Neural progenitor cell (in vitro differentiated cells): ENCODE results near the gene CACNA1C. TPM values are rescaled to one million over a fixed set of nuclear protein-coding genes. Genes with fewer than 3 reads are reported as not detected.

Source experiments
- DNase-seq: peaks from one replicate; pipeline ENCODE4 v3.0.0-alpha.2; 2016; ENCODE audit warnings: low spot score
- H2AFZ ChIP-seq: fragments of 200-600 bp; sonication (generic); replicated peaks from 2 replicates; pipeline ENCODE4 v1.6.1; 2016; ENCODE audit warnings: antibody characterized with exemption
- H3F3A ChIP-seq: fragments of 200-600 bp; sonication (generic); 2 replicates; pipeline ENCODE4 v1.6.1; 2016; ENCODE audit warnings: antibody characterized with exemption, low read depth
- H3K27ac ChIP-seq: fragments of 200-600 bp; sonication (generic); 2 replicates; pipeline ENCODE4 v1.5.1; 2016; ENCODE audit warnings: mild to moderate bottlenecking
- H3K27me3 ChIP-seq: fragments of 200-600 bp; sonication (generic); 2 replicates; pipeline ENCODE4 v1.6.1; 2016; ENCODE audit warnings: mild to moderate bottlenecking, moderate library complexity
- H3K36me3 ChIP-seq: fragments of 200-600 bp; sonication (generic); 2 replicates; pipeline ENCODE4 v1.5.1; 2016
- H3K4me1 ChIP-seq: fragments of 200-600 bp; sonication (generic); 2 replicates; pipeline ENCODE4 v1.6.1; 2016; ENCODE audit warnings: mixed run types
- H3K4me2 ChIP-seq: fragments of 200-600 bp; sonication (generic); 2 replicates; pipeline ENCODE4 v1.6.1; 2016
- H3K4me3 ChIP-seq: fragments of 200-600 bp; sonication (generic); 2 replicates; pipeline ENCODE4 v1.5.1; 2016
- H3K79me2 ChIP-seq: fragments of 200-600 bp; sonication (generic); 2 replicates; pipeline ENCODE4 v1.6.1; 2016; ENCODE audit warnings: low read depth
- H3K9ac ChIP-seq: fragments of 200-600 bp; sonication (generic); 2 replicates; pipeline ENCODE4 v1.6.1; 2016
- H3K9me3 ChIP-seq: fragments of 200-600 bp; sonication (generic); 2 replicates; pipeline ENCODE4 v1.5.1; 2016; ENCODE audit warnings: low read depth
- H4K20me1 ChIP-seq: fragments of 200-600 bp; sonication (generic); 2 replicates; pipeline ENCODE4 v1.6.1; 2016; ENCODE audit warnings: low read depth
- H3K27ac Mint-ChIP-seq: 3 replicates; pipeline ENCODE4 v1.8.0; 2021; ENCODE audit warnings: mixed read lengths
- H3K27me3 Mint-ChIP-seq: 2 replicates; pipeline ENCODE4 v1.8.0; 2022; ENCODE audit warnings: low read depth, mild to moderate bottlenecking, inconsistent platforms, moderate library complexity, mixed read lengths; ENCODE audit not compliant: insufficient read depth
- H3K36me3 Mint-ChIP-seq: 3 replicates; pipeline ENCODE4 v1.8.0; 2021; ENCODE audit warnings: mixed read lengths
- H3K4me1 Mint-ChIP-seq: 3 replicates; pipeline ENCODE4 v1.8.0; 2021; ENCODE audit warnings: mixed read lengths
- H3K4me3 Mint-ChIP-seq: 3 replicates; pipeline ENCODE4 v1.8.0; 2021; ENCODE audit warnings: mild to moderate bottlenecking, moderate library complexity, mixed read lengths
- H3K9me3 Mint-ChIP-seq: 3 replicates; pipeline ENCODE4 v1.8.0; 2020; ENCODE audit warnings: mixed read lengths
- EZH2 ChIP-seq: fragments of 200-600 bp; sonication (generic); IDR thresholded peaks from 2 replicates; pipeline ENCODE4 v1.6.1; 2017; ENCODE audit warnings: antibody characterized with exemption, mild to moderate bottlenecking, moderate library complexity
- EZH2phosphoT487 ChIP-seq: fragments of 200-600 bp; sonication (generic); IDR thresholded peaks from 2 replicates; pipeline ENCODE4 v1.6.1; 2017; ENCODE audit warnings: antibody characterized with exemption
- total RNA-seq: library from RNA; depleted of rRNA; stranded (reverse); fragments of >200 nt; gene quantifications from 2 replicates; pipeline ENCODE4 v1.2.3, GENCODE V29; 2015; ENCODE audit warnings: low replicate concordance
- TF ChIP-seq, protein P1 (sequence below): fragments of 200-600 bp; sonication (generic); IDR thresholded peaks from 2 replicates; pipeline ENCODE4 v1.5.1; 2017; ENCODE audit warnings: antibody characterized with exemption, mild to moderate bottlenecking

Gene CACNA1C
- total RNA-seq, 1 donor from 2014 or later, result 2.7 TPM

DNA sequence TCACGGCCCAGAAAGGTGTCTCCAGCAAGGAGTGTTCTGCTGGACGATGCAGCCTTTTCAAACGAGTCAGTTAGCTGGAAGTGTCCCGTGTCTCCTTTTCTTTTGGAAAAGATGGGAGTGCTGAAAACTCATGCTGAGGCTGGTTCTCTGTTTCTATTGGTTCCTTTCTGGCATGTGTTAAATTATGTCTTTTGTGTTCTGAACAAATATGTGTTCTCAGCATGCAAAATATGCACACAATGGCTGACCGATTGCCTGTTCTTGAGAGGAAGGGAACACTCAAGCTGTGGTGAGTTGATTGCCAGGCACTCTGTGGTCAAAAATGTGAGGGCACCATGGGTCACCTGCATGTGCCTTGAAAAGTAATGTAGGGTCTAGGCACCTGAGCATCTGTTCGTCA is 181.3 kb downstream of the CACNA1C start:
- H2AFZ ChIP-seq, result no peak overlapping the region
- H3F3A ChIP-seq, result no peaks in the 10 kb centered on the region
- H3K27me3 ChIP-seq, result no peaks in the 10 kb centered on the region
- H3K9ac ChIP-seq, result no peak overlapping the region
- H4K20me1 ChIP-seq, result no peaks in the 10 kb centered on the region
- no peaks in the 10 kb centered on the region for H3K79me2 ChIP-seq
- Mint-ChIP-seq H3K27me3 (peaks cover 3% of the 10 kb centered on the region), H3K4me3 (no peak overlapping the region), H3K4me1 (peaks cover 14% of the 10 kb centered on the region), H3K27ac (no peak overlapping the region), H3K36me3 (no peaks in the 10 kb centered on the region), H3K9me3 (peaks cover 3% of the 10 kb centered on the region)
- H3K4me1 ChIP-seq, result no peaks in the 10 kb centered on the region
- H3K9me3 ChIP-seq, result no peaks in the 10 kb centered on the region
- TF ChIP-seq EZH2, result no peak
- TF ChIP-seq, protein P1, sequence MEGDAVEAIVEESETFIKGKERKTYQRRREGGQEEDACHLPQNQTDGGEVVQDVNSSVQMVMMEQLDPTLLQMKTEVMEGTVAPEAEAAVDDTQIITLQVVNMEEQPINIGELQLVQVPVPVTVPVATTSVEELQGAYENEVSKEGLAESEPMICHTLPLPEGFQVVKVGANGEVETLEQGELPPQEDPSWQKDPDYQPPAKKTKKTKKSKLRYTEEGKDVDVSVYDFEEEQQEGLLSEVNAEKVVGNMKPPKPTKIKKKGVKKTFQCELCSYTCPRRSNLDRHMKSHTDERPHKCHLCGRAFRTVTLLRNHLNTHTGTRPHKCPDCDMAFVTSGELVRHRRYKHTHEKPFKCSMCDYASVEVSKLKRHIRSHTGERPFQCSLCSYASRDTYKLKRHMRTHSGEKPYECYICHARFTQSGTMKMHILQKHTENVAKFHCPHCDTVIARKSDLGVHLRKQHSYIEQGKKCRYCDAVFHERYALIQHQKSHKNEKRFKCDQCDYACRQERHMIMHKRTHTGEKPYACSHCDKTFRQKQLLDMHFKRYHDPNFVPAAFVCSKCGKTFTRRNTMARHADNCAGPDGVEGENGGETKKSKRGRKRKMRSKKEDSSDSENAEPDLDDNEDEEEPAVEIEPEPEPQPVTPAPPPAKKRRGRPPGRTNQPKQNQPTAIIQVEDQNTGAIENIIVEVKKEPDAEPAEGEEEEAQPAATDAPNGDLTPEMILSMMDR, result no peak
- TF ChIP-seq EZH2phosphoT487, result no peak
- no peaks in the 10 kb centered on the region for H3K36me3 ChIP-seq
- no peak for DNase-seq
- H3K27ac ChIP-seq, result no peak overlapping the region
- H3K4me2 ChIP-seq, result no peak overlapping the region
- H3K4me3 ChIP-seq, result no peak overlapping the region

DNA sequence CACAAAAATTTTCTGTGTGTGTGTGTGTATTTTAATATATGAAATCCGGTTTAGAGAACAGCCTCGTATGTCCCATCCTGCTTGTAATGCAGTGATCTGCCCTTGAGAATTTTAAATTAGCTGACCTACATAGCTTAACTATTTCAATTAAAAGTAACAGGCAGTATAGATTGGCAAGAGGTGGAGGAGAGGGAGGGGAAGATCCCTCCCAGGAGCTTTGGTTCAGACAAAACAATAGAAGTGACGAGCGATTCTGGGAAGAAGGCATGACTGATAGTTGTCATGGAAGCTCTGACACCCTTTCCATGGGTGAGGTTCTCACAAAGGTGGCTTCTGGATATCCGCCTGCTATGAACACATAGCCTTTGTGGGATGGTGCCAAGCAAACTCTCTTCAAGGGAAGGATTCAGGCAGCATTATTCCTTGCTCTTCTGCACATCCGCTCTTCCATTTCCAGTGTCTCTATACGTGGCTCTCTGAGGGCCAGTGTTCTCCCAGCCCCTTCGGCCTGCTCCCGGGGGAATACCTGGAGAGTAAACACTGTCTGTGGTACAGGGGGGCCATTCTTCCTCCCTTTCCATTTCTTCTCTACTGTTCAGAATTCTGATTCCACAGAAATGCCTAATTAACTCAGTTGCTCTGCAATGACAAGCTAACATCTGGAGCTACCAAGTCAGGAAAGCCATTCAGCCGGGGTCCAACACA is 182.0 kb downstream of the CACNA1C start:
- TF ChIP-seq EZH2 (no peak), EZH2phosphoT487 (no peak)
- TF ChIP-seq, protein P1, result no peak
- Histone ChIP-seq H3K9me3 (no peaks in the 10 kb centered on the region), H3K4me3 (no peak overlapping the region), H2AFZ (no peak overlapping the region), H3K4me2 (no peak overlapping the region), H4K20me1 (no peaks in the 10 kb centered on the region), H3K27ac (no peak overlapping the region), H3K4me1 (peaks cover 4% of the 10 kb centered on the region), H3K79me2 (no peaks in the 10 kb centered on the region), H3K36me3 (no peaks in the 10 kb centered on the region), H3F3A (no peaks in the 10 kb centered on the region), H3K27me3 (no peaks in the 10 kb centered on the region), H3K9ac (no peak overlapping the region)
- no peak overlapping the region for H3K27ac Mint-ChIP-seq
- H3K36me3 Mint-ChIP-seq, result no peaks in the 10 kb centered on the region
- H3K9me3 Mint-ChIP-seq, result no peaks in the 10 kb centered on the region
- H3K4me3 Mint-ChIP-seq, result no peak overlapping the region
- no peak for DNase-seq
- H3K27me3 Mint-ChIP-seq, result peaks cover 5% of the 10 kb centered on the region
- H3K4me1 Mint-ChIP-seq, result peaks cover 9% of the 10 kb centered on the region

DNA sequence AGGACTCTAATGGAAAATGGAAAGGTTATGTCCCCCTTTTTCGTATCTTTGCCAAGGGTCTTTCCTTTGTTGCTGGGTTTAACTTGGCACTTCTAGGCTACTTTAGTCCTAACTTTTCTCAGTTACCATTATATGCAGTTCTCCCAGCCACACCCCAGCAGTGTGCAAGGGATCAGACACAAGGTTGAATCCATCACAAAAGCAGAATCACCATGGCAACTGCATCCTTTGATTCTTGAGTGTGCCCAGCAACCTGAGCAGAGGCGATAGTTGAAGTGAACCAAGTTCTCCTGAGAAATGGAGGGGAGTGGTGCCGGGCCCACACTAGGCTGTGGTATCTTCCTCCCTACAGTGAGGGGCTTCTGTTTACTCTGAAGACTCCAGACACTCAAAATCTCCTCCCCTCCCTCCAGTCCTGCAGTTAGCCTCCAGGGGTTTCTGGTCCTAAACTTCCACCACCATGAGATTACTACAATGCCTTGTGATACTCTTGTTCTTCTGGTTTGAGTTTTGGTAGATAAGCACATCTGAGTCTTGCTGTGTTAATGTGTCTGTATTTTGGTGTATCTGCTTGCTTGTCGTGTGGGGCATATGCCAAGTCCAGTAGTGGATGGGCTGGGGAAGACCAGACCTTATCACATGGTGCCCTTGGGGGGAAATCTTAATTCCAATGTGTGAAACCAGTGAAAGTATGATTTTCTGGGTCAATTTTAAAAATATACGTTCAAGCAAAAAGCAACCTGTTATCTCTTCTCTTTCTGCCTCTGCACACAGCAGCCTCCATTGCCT is 183.9 kb downstream of the CACNA1C start:
- no peak overlapping the region for H3K4me2 ChIP-seq
- TF ChIP-seq EZH2, result no peak
- TF ChIP-seq, protein P1, result no peak
- no peak for TF ChIP-seq EZH2phosphoT487
- no peak overlapping the region for H3K27ac ChIP-seq
- no peak overlapping the region for H2AFZ ChIP-seq
- no peak overlapping the region for H3K27ac Mint-ChIP-seq
- no peak overlapping the region for H3K4me3 ChIP-seq
- H3K36me3 Mint-ChIP-seq, result no peaks in the 10 kb centered on the region
- no peaks in the 10 kb centered on the region for H3K36me3 ChIP-seq
- no peaks in the 10 kb centered on the region for H4K20me1 ChIP-seq
- no peak overlapping the region for H3K9ac ChIP-seq
- peaks cover 5% of the 10 kb centered on the region for H3K27me3 Mint-ChIP-seq
- H3K9me3 Mint-ChIP-seq, result no peaks in the 10 kb centered on the region
- H3K4me1 Mint-ChIP-seq, result peaks cover 16% of the 10 kb centered on the region
- H3K4me3 Mint-ChIP-seq, result no peak overlapping the region
- peaks cover 8% of the 10 kb centered on the region for H3K4me1 ChIP-seq
- DNase-seq, result no peak
- H3K79me2 ChIP-seq, result no peaks in the 10 kb centered on the region
- no peaks in the 10 kb centered on the region for H3K27me3 ChIP-seq
- H3F3A ChIP-seq, result no peaks in the 10 kb centered on the region
- no peaks in the 10 kb centered on the region for H3K9me3 ChIP-seq
